Adrenal gland (tissue), 5 donors: Measurements from ENCODE around the gene TMSB4X.

ENCODE experiments used
- CTCF ChIP-seq, 6 experiments: fragments of 450-650 bp in 4 of 6; fragments of 200-600 bp in 2 of 6; sonication (generic) in 1 of 6; IDR thresholded peaks; 1 replicate in 5 of 6; 2 replicates in 1 of 6; pipeline versions ENCODE4 v1.5.1 to v1.8.0; 2016 to 2021; ENCODE audit warnings: antibody characterized with exemption in 6 of 6, mild to moderate bottlenecking in 2 of 6, moderate library complexity in 1 of 6
- POLR2A ChIP-seq, 2 donors: fragments of 450-650 bp; IDR thresholded peaks; one replicate each; pipeline ENCODE4 v1.6.1; 2017; ENCODE audit warnings: antibody characterized with exemption in 2 of 2, mild to moderate bottlenecking in 2 of 2, moderate library complexity in 1 of 2
- donor health status: DM: no; HTN: no; CAD: no.

GRCh38 chrX:12978205-12979025, 3.5 kb downstream of the TMSB4X start:
- no peak for TF ChIP-seq CTCF (IDR thresholded peaks at IDR 0.05)
- TF ChIP-seq POLR2A (IDR thresholded peaks at IDR 0.05): peak in 1 of 2 donors; percentile 12
